DND-41 (cell line): Measurements from ENCODE around the gene PHC3.

Source experiments
- EZH2 ChIP-seq: IDR thresholded peaks from 3 replicates; pipeline ENCODE4 v1.6.1; 2012; ENCODE audit warnings: borderline replicate concordance, low read depth, mild to moderate bottlenecking, moderate library complexity, low read length, inconsistent platforms; ENCODE audit not compliant: severe bottlenecking
- TF ChIP-seq, protein P1 (sequence below): IDR thresholded peaks from 2 replicates; pipeline ENCODE4 v1.5.1; 2012; ENCODE audit warnings: borderline replicate concordance, low read length, moderate library complexity, mild to moderate bottlenecking; ENCODE audit not compliant: poor library complexity, severe bottlenecking; ENCODE audit errors: extremely low read depth

DNA sequence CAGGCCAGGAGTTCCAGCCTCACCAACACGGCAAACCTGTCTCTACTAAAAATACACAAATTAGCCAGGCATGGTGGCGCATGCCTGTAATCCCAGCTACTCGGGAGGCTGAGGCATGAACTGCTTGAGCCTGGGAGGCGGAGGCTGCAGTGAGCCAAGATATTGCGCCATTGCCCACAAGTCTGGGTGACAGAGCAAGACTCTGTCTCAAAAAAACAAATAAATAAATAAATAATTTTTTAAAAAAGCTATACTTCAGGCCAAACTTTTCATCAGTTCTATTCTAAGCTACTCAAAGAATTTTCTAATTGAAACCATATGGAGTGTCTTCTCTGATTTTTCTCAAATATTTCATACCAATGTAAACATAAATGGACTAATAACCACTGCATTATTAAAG is 43.5 kb downstream of the PHC3 start:
- TF ChIP-seq, protein P1, sequence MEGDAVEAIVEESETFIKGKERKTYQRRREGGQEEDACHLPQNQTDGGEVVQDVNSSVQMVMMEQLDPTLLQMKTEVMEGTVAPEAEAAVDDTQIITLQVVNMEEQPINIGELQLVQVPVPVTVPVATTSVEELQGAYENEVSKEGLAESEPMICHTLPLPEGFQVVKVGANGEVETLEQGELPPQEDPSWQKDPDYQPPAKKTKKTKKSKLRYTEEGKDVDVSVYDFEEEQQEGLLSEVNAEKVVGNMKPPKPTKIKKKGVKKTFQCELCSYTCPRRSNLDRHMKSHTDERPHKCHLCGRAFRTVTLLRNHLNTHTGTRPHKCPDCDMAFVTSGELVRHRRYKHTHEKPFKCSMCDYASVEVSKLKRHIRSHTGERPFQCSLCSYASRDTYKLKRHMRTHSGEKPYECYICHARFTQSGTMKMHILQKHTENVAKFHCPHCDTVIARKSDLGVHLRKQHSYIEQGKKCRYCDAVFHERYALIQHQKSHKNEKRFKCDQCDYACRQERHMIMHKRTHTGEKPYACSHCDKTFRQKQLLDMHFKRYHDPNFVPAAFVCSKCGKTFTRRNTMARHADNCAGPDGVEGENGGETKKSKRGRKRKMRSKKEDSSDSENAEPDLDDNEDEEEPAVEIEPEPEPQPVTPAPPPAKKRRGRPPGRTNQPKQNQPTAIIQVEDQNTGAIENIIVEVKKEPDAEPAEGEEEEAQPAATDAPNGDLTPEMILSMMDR: no peak
- TF ChIP-seq EZH2: no peak
